Sigmoid colon (tissue), 4 donors: ENCODE data around the gene RUNX1.

Source experiments
- CTCF ChIP-seq, 4 experiments: fragments of 450-650 bp in 3 of 4; fragments of 200-600 bp in 1 of 4; IDR thresholded peaks; one replicate each; pipeline ENCODE4 v1.5.1; 2016 to 2019; ENCODE audit warnings: antibody characterized with exemption in 4 of 4, mild to moderate bottlenecking in 3 of 4, moderate library complexity in 2 of 4
- POLR2A ChIP-seq, 2 donors: fragments of 450-650 bp; IDR thresholded peaks; one replicate each; pipeline ENCODE4 v1.6.1; 2016; ENCODE audit warnings: antibody characterized with exemption in 2 of 2, mild to moderate bottlenecking in 2 of 2, moderate library complexity in 2 of 2
- POLR2AphosphoS5 ChIP-seq, 4 donors: sonication (generic); formaldehyde crosslinking; IDR thresholded peaks; one replicate each; pipeline ENCODE4 v1.6.1; 2017; ENCODE audit warnings: antibody characterized with exemption in 4 of 4

GRCh38 chr21:34897828-34898227, 151.3 kb downstream of the RUNX1 start:
- TF ChIP-seq CTCF (IDR thresholded peaks at IDR 0.05): no peak
- TF ChIP-seq POLR2A (IDR thresholded peaks at IDR 0.05): no peak
- no peak for TF ChIP-seq POLR2AphosphoS5 (IDR thresholded peaks at IDR 0.05)
